Activated naive CD4-positive, alpha-beta T cell treated with anti-CD3 and anti-CD28 coated beads for 36 hours (primary cell): ENCODE measurements around the gene DGKI. TPM values are rescaled to one million over a fixed set of nuclear protein-coding genes. Genes with fewer than 3 reads are reported as not detected.

Experiments
- CTCF ChIA-PET: fragments of 350-600 bp; sonication (Branson Sonifier 250); formaldehyde crosslinking; loops from one replicate; lab custom pipeline; 2021; ENCODE audit warnings: antibody characterized with exemption; lab: Charles Lee
- DNase-seq: peaks from one replicate; pipeline ENCODE4 v3.0.0-alpha.2; 2020
- H3K27ac Mint-ChIP-seq: one replicate; pipeline ENCODE4 v1.8.0; 2021; ENCODE audit warnings: mild to moderate bottlenecking, mixed read lengths
- H3K27me3 Mint-ChIP-seq: one replicate; pipeline ENCODE4 v1.8.0; 2021; ENCODE audit warnings: low read depth, mixed read lengths
- H3K36me3 Mint-ChIP-seq: one replicate; pipeline ENCODE4 v1.8.0; 2021; ENCODE audit warnings: low read depth, mixed read lengths
- H3K4me1 Mint-ChIP-seq: one replicate; pipeline ENCODE4 v1.8.0; 2021; ENCODE audit warnings: low read depth, mixed read lengths
- H3K4me3 Mint-ChIP-seq: one replicate; pipeline ENCODE4 v1.8.0; 2021; ENCODE audit warnings: mild to moderate bottlenecking, moderate library complexity, mixed read lengths
- H3K9me3 Mint-ChIP-seq: one replicate; pipeline ENCODE4 v1.8.0; 2021; ENCODE audit warnings: mixed read lengths
- intact Hi-C: fragments of 100-400 bp; cut with micrococcal nuclease; formaldehyde crosslinking; loops from one replicate; pipeline ENCODE4 v1.15.1; 2023
- total RNA-seq, 2 experiments: library from RNA; stranded (reverse); gene quantifications; one replicate each; pipeline ENCODE4 v1.2.3, GENCODE V29; 2021

Gene DGKI
- total RNA-seq, 2 experiments from 2014 or later: 2.0 to 2.7 TPM

GRCh38 chr7:137519181-137519691 lies 327.5 kb downstream of the DGKI start:
- Mint-ChIP-seq H3K27me3 (no peaks in the 10 kb centered on the region), H3K27ac (no peak overlapping the region), H3K4me3 (no peak overlapping the region), H3K36me3 (no peaks in the 10 kb centered on the region), H3K9me3 (no peaks in the 10 kb centered on the region), H3K4me1 (no peaks in the 10 kb centered on the region)
- DNase-seq: no peak
- CTCF ChIA-PET: no interaction called here
- intact Hi-C loops: no loop called here

GRCh38 chr7:137513091-137513490 lies 333.7 kb downstream of the DGKI start:
- CTCF ChIA-PET: no interaction called here
- no peak overlapping the region for H3K4me3 Mint-ChIP-seq
- no peaks in the 10 kb centered on the region for H3K9me3 Mint-ChIP-seq
- intact Hi-C loops: no loop called here
- no peaks in the 10 kb centered on the region for H3K27me3 Mint-ChIP-seq
- DNase-seq: no peak
- H3K4me1 Mint-ChIP-seq: no peaks in the 10 kb centered on the region
- H3K36me3 Mint-ChIP-seq: no peaks in the 10 kb centered on the region
- H3K27ac Mint-ChIP-seq: no peak overlapping the region

DNA sequence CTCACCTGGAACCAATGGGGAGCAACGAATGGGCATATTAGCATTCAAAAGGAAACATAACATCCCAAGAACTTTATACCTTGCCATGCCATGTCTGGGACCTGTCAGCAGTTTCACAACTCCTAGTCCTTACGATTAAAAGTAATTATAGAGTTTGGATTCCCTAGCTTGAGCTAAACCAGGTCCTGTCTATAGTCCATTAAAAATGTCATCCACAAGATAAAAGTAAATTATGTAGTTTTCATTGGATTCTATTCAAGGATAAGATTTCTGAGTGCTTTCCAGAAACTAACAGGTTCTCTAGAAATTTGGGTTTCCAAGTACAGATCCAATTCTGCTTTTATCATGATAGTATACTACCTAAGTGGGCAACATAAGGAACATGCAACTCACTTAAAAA lies 339.7 kb downstream of the DGKI start:
- intact Hi-C loops: no loop called here
- CTCF ChIA-PET: no interaction called here
- Mint-ChIP-seq H3K27ac (no peak overlapping the region), H3K4me1 (no peaks in the 10 kb centered on the region), H3K27me3 (peaks cover 3% of the 10 kb centered on the region), H3K4me3 (no peak overlapping the region), H3K9me3 (no peaks in the 10 kb centered on the region), H3K36me3 (no peaks in the 10 kb centered on the region)
- DNase-seq: no peak

- DNase-seq: no peak
- no peaks in the 10 kb centered on the region for H3K36me3 Mint-ChIP-seq
- peaks cover 3% of the 10 kb centered on the region for H3K27me3 Mint-ChIP-seq
- no peak overlapping the region for H3K27ac Mint-ChIP-seq
- H3K9me3 Mint-ChIP-seq: no peaks in the 10 kb centered on the region
- intact Hi-C loops: no loop called here
- H3K4me3 Mint-ChIP-seq: no peak overlapping the region
- CTCF ChIA-PET: no interaction called here
- no peaks in the 10 kb centered on the region for H3K4me1 Mint-ChIP-seq
Observed at GRCh38 chr7:137506031-137506430, 340.7 kb downstream of the DGKI start.

DNA sequence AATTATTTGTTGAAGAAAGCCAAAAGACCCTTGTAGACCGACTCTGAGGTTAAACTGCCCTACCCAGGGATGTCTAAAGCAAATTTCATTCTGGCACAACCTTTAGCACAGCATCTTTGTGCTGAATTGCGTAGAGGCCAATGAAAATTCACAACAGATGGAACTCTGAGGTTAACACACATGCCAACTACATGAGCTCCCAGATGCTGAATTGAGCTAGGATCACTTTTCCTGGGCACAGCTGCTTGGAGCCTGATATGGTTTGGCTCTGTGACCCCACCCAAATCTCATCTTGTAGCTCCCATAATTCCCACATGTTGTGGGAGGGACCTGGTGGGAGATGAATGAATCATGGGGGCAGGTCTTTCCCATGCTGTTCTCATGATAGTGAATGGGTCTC lies 345.2 kb downstream of the DGKI start:
- Mint-ChIP-seq H3K27ac (no peak overlapping the region), H3K36me3 (no peaks in the 10 kb centered on the region), H3K4me3 (no peak overlapping the region), H3K27me3 (peaks cover 3% of the 10 kb centered on the region), H3K4me1 (no peaks in the 10 kb centered on the region), H3K9me3 (no peaks in the 10 kb centered on the region)
- intact Hi-C loops: no loop called here
- CTCF ChIA-PET: no interaction called here
- no peak for DNase-seq

GRCh38 chr7:137492889-137493288 lies 353.9 kb downstream of the DGKI start:
- Mint-ChIP-seq H3K4me3 (no peak overlapping the region), H3K27me3 (peaks cover 3% of the 10 kb centered on the region), H3K4me1 (no peaks in the 10 kb centered on the region), H3K27ac (no peak overlapping the region), H3K9me3 (peaks cover 24% of the 10 kb centered on the region), H3K36me3 (no peaks in the 10 kb centered on the region)
- DNase-seq: no peak
- CTCF ChIA-PET: interaction anchor here (0.6 kb wide), 1 partner anchor 390 kb away, joined by 3 read pairs; no protein-coding TSS in a partner anchor
- intact Hi-C loops: no loop called here

DNA sequence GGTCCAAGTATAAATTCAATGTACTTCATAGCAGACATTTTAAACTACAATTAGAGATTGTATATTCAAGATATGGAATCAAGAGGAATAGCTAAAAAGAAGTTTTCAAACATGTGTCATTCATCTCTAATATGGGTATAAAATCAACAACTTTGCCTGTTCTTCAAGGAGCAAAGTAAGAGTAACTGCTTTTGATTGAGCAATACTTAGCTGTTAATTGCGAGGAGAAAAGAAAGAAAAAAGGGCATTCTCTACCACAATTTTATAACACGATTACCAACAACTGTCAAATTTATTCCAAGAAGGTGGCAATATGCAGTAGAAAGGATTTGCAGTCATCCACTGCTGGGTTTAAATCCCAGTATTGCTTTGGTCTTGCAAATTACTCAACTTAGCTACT lies 356.9 kb downstream of the DGKI start:
- peaks cover 16% of the 10 kb centered on the region for H3K9me3 Mint-ChIP-seq

GRCh38 chr7:137488038-137488437 lies 358.7 kb downstream of the DGKI start:
- H3K36me3 Mint-ChIP-seq: no peaks in the 10 kb centered on the region
- H3K4me3 Mint-ChIP-seq: no peak overlapping the region
- H3K9me3 Mint-ChIP-seq: peaks cover 2% of the 10 kb centered on the region
- no peak for DNase-seq
- CTCF ChIA-PET: interaction anchor here (0.6 kb wide), 1 partner anchor 138 kb away, joined by 3 read pairs; no protein-coding TSS in a partner anchor
- intact Hi-C loops: no loop called here
- peaks cover 6% of the 10 kb centered on the region for H3K27me3 Mint-ChIP-seq
- H3K27ac Mint-ChIP-seq: no peak overlapping the region
- no peaks in the 10 kb centered on the region for H3K4me1 Mint-ChIP-seq

More for the DNA sequence above, 356.9 kb downstream of the DGKI start:
- Mint-ChIP-seq H3K36me3 (no peaks in the 10 kb centered on the region), H3K4me1 (no peaks in the 10 kb centered on the region), H3K27ac (no peak overlapping the region), H3K4me3 (no peak overlapping the region), H3K27me3 (peaks cover 6% of the 10 kb centered on the region)
- intact Hi-C loops: no loop called here
- DNase-seq: no peak
- CTCF ChIA-PET: no interaction called here

GRCh38 chr7:137485818-137486217 lies 361.0 kb downstream of the DGKI start:
- no peaks in the 10 kb centered on the region for H3K36me3 Mint-ChIP-seq
- no peaks in the 10 kb centered on the region for H3K9me3 Mint-ChIP-seq
- intact Hi-C loops: no loop called here
- H3K27me3 Mint-ChIP-seq: peaks cover 4% of the 10 kb centered on the region
- H3K27ac Mint-ChIP-seq: no peak overlapping the region
- no peak overlapping the region for H3K4me3 Mint-ChIP-seq
- H3K4me1 Mint-ChIP-seq: no peaks in the 10 kb centered on the region
- DNase-seq: no peak
- CTCF ChIA-PET: interaction anchor here (0.7 kb wide), 1 partner anchor 166 kb away, joined by 3 read pairs; no protein-coding TSS in a partner anchor

- no peak for DNase-seq
- H3K9me3 Mint-ChIP-seq: no peaks in the 10 kb centered on the region
- CTCF ChIA-PET: no interaction called here
- no peak overlapping the region for H3K27ac Mint-ChIP-seq
- H3K4me3 Mint-ChIP-seq: no peak overlapping the region
- H3K27me3 Mint-ChIP-seq: peaks cover 4% of the 10 kb centered on the region
- no peaks in the 10 kb centered on the region for H3K4me1 Mint-ChIP-seq
- intact Hi-C loops: no loop called here
- no peaks in the 10 kb centered on the region for H3K36me3 Mint-ChIP-seq
Observed at GRCh38 chr7:137484326-137484725, 362.4 kb downstream of the DGKI start.

DNA sequence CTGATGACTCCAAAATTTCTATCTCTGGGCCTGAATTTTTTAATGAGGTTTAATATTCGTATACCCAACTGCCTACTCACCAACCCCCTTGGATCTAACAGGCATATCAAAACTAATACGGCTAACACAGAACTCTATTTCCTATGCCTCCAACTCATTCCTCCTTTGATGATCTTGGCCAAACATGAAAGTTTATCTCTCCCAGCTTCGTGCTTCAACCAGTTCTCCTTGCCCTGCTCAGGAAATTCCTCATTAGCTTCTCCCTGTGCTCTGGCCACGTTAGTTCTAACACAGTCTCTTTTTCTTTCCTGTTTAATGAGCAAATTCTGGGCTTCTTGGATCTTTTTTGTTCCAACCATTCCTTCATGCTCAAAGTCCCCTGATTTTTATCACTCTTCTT lies 364.3 kb downstream of the DGKI start:
- DNase-seq: no peak
- CTCF ChIA-PET: no interaction called here
- Mint-ChIP-seq H3K9me3 (no peaks in the 10 kb centered on the region), H3K4me1 (no peaks in the 10 kb centered on the region), H3K27me3 (peaks cover 1% of the 10 kb centered on the region), H3K36me3 (no peaks in the 10 kb centered on the region), H3K27ac (no peak overlapping the region), H3K4me3 (no peak overlapping the region)
- intact Hi-C loops: no loop called here

- DNase-seq: no peak
- Mint-ChIP-seq H3K4me1 (no peaks in the 10 kb centered on the region), H3K36me3 (no peaks in the 10 kb centered on the region), H3K4me3 (no peak overlapping the region), H3K27me3 (peaks cover 1% of the 10 kb centered on the region), H3K27ac (no peak overlapping the region), H3K9me3 (no peaks in the 10 kb centered on the region)
- intact Hi-C loops: no loop called here
- CTCF ChIA-PET: no interaction called here
Observed at GRCh38 chr7:137480824-137481365, 365.9 kb downstream of the DGKI start.

GRCh38 chr7:137480401-137480800 lies 366.4 kb downstream of the DGKI start:
- H3K27me3 Mint-ChIP-seq: peaks cover 1% of the 10 kb centered on the region
- DNase-seq: no peak
- no peak overlapping the region for H3K4me3 Mint-ChIP-seq
- intact Hi-C loops: no loop called here
- H3K4me1 Mint-ChIP-seq: no peaks in the 10 kb centered on the region
- H3K9me3 Mint-ChIP-seq: no peaks in the 10 kb centered on the region
- CTCF ChIA-PET: no interaction called here
- H3K36me3 Mint-ChIP-seq: no peaks in the 10 kb centered on the region
- H3K27ac Mint-ChIP-seq: no peak overlapping the region
